Smooth muscle cell (in vitro differentiated cells): ENCODE results near the gene RREB1. TPM values are rescaled to one million over a fixed set of nuclear protein-coding genes. Genes with fewer than 3 reads are reported as not detected.

Source experiments
- DNase-seq: peaks from one replicate; lab custom pipeline; 2025; ENCODE audit not compliant: unreplicated experiment; lab: John Stamatoyannopoulos, UW
- H2AFZ ChIP-seq: fragments of 200-600 bp; sonication (generic); 2 replicates; pipeline ENCODE4 v1.6.0; 2016; ENCODE audit warnings: antibody characterized with exemption, low read depth, mild to moderate bottlenecking
- H3F3A ChIP-seq: fragments of 200-600 bp; sonication (generic); 2 replicates; pipeline ENCODE4 v1.6.0; 2017; ENCODE audit warnings: antibody characterized with exemption, low read depth
- H3K27ac ChIP-seq: fragments of 200-600 bp; sonication (generic); 2 replicates; pipeline ENCODE4 v1.5.1; 2016; ENCODE audit warnings: low read depth, mild to moderate bottlenecking
- H3K27me3 ChIP-seq: fragments of 200-600 bp; sonication (generic); 2 replicates; pipeline ENCODE4 v1.6.1; 2016; ENCODE audit warnings: low read depth, mild to moderate bottlenecking
- H3K36me3 ChIP-seq: fragments of 200-600 bp; sonication (generic); 2 replicates; pipeline ENCODE4 v1.5.1; 2016; ENCODE audit warnings: low read depth
- H3K4me1 ChIP-seq: fragments of 200-600 bp; sonication (generic); 2 replicates; pipeline ENCODE4 v1.5.1; 2016; ENCODE audit warnings: low read depth
- H3K4me2 ChIP-seq: fragments of 200-600 bp; sonication (generic); 2 replicates; pipeline ENCODE4 v1.6.0; 2016; ENCODE audit warnings: mild to moderate bottlenecking
- H3K4me3 ChIP-seq: fragments of 200-600 bp; sonication (generic); 2 replicates; pipeline ENCODE4 v1.5.1; 2016; ENCODE audit warnings: mild to moderate bottlenecking
- H3K79me2 ChIP-seq: fragments of 200-600 bp; sonication (generic); 2 replicates; pipeline ENCODE4 v1.6.0; 2016; ENCODE audit warnings: low read depth, mild to moderate bottlenecking
- H3K9ac ChIP-seq: fragments of 200-600 bp; sonication (generic); 2 replicates; pipeline ENCODE4 v1.6.0; 2016; ENCODE audit warnings: low read depth
- H3K9me3 ChIP-seq: fragments of 200-600 bp; sonication (generic); replicated peaks from 2 replicates; pipeline ENCODE4 v1.5.1; 2016; ENCODE audit warnings: low read depth
- H4K20me1 ChIP-seq: fragments of 200-600 bp; sonication (generic); 2 replicates; pipeline ENCODE4 v1.6.0; 2016; ENCODE audit warnings: low read depth
- WGBS: methylation state at CpG from one replicate; pipeline ENCODE4 v1.1.7; 2016; ENCODE audit warnings: low lambda C conversion rate; 5-methylcytosine and 5-hydroxymethylcytosine counted together
- polyA plus RNA-seq: library from polyadenylated mRNA; unstranded; fragments of >200 nt; fragmentation: Nextera tagmentation; extraction: Ambion mirVana; gene quantifications from 2 replicates; pipeline ENCODE4 v1.2.1, GENCODE V29; 2016
- total RNA-seq: library from RNA; depleted of rRNA; stranded (reverse); fragments of >200 nt; gene quantifications from 2 replicates; pipeline ENCODE4 v1.2.3, GENCODE V29; 2014
- TF ChIP-seq, protein P1 (sequence below): fragments of 200-600 bp; sonication (generic); IDR thresholded peaks from 2 replicates; pipeline ENCODE4 v1.5.1; 2017; ENCODE audit warnings: borderline replicate concordance, mild to moderate bottlenecking, antibody characterized with exemption; ENCODE audit not compliant: insufficient read depth, poor library complexity, severe bottlenecking

RREB1 gene
- total and polyA plus RNA-seq, 2 experiments from 2014 or later: 13.2 to 26.1 TPM

- Histone ChIP-seq H3K36me3 (peaks cover 44% of the 10 kb centered on the region), H3K27ac (no peak overlapping the region)
Measured at GRCh38 chr6:7292596-7293255, 185.0 kb downstream of the RREB1 start.

GRCh38 chr6:7295916-7296315 is 188.2 kb downstream of the RREB1 start:
- H3K4me2 ChIP-seq: no peak overlapping the region
- no peaks in the 10 kb centered on the region for H3K4me1 ChIP-seq
- H3K9me3 ChIP-seq: no peaks in the 10 kb centered on the region
- H3K9ac ChIP-seq: no peak overlapping the region
- TF ChIP-seq, protein P1, sequence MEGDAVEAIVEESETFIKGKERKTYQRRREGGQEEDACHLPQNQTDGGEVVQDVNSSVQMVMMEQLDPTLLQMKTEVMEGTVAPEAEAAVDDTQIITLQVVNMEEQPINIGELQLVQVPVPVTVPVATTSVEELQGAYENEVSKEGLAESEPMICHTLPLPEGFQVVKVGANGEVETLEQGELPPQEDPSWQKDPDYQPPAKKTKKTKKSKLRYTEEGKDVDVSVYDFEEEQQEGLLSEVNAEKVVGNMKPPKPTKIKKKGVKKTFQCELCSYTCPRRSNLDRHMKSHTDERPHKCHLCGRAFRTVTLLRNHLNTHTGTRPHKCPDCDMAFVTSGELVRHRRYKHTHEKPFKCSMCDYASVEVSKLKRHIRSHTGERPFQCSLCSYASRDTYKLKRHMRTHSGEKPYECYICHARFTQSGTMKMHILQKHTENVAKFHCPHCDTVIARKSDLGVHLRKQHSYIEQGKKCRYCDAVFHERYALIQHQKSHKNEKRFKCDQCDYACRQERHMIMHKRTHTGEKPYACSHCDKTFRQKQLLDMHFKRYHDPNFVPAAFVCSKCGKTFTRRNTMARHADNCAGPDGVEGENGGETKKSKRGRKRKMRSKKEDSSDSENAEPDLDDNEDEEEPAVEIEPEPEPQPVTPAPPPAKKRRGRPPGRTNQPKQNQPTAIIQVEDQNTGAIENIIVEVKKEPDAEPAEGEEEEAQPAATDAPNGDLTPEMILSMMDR: no peak
- WGBS: 95% methylated on average over 3 of the region's 3 CpGs
- peaks cover 37% of the 10 kb centered on the region for H3K79me2 ChIP-seq
- peak overlapping the region; percentile 13 for H3K27ac ChIP-seq
- H3K27me3 ChIP-seq: no peaks in the 10 kb centered on the region
- H3K36me3 ChIP-seq: peaks cover 35% of the 10 kb centered on the region
- peaks cover 8% of the 10 kb centered on the region for H3F3A ChIP-seq
- no peak overlapping the region for H2AFZ ChIP-seq
- H3K4me3 ChIP-seq: no peak overlapping the region
- peaks cover 97% of the 10 kb centered on the region for H4K20me1 ChIP-seq
- no peak for DNase-seq

More at GRCh38 chr6:7292596-7293255, 185.0 kb downstream of the RREB1 start:
- Histone ChIP-seq H3K4me1 (no peaks in the 10 kb centered on the region), H3K27me3 (no peaks in the 10 kb centered on the region), H3K4me3 (no peak overlapping the region), H3F3A (peaks cover 26% of the 10 kb centered on the region), H3K9ac (no peak overlapping the region), H2AFZ (no peak overlapping the region), H3K4me2 (no peak overlapping the region), H3K79me2 (peaks cover 19% of the 10 kb centered on the region), H3K9me3 (no peaks in the 10 kb centered on the region), H4K20me1 (peaks cover 93% of the 10 kb centered on the region)
- no peak for DNase-seq
- TF ChIP-seq, protein P1: no peak
- WGBS: 88% methylated on average over 6 of the region's 6 CpGs

DNA sequence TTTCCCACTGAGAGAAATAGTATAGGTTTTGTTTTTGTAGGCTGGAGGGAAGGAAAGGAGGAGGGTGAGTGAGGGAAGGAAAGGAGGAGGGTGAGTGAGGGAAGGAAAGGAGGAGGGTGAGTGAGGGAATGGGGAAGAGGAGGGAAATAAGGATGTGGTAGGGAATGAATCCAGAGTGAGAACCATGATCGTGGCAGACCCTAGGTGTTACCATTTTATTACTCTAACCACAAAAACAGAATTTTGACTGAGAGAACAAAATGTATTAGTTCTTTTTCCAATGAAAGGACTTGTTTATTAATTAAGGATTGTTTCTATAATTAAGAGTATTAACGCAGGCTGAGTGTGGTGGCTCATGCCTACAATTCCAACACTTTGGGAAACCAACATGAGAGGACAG is 188.8 kb downstream of the RREB1 start:
- no peak for DNase-seq
- no peak overlapping the region for H2AFZ ChIP-seq
- H3K4me1 ChIP-seq: no peaks in the 10 kb centered on the region
- TF ChIP-seq, protein P1: no peak
- no peak overlapping the region for H3K4me3 ChIP-seq
- no peak overlapping the region for H3K4me2 ChIP-seq
- H3K27ac ChIP-seq: no peak overlapping the region
- 100% methylated on average over 2 of the region's 2 CpGs for WGBS
- H3F3A ChIP-seq: peaks cover 8% of the 10 kb centered on the region
- H3K9ac ChIP-seq: no peak overlapping the region
- H3K36me3 ChIP-seq: peaks cover 42% of the 10 kb centered on the region
- peaks cover 97% of the 10 kb centered on the region for H4K20me1 ChIP-seq
- no peaks in the 10 kb centered on the region for H3K27me3 ChIP-seq
- no peaks in the 10 kb centered on the region for H3K9me3 ChIP-seq
- peaks cover 42% of the 10 kb centered on the region for H3K79me2 ChIP-seq

GRCh38 chr6:7298113-7298512 is 190.4 kb downstream of the RREB1 start:
- no peak overlapping the region for H3K4me3 ChIP-seq
- TF ChIP-seq, protein P1: no peak
- H3K4me1 ChIP-seq: no peaks in the 10 kb centered on the region
- H3K27ac ChIP-seq: no peak overlapping the region
- no peak overlapping the region for H3K4me2 ChIP-seq
- H3F3A ChIP-seq: peaks cover 8% of the 10 kb centered on the region
- peaks cover 51% of the 10 kb centered on the region for H3K36me3 ChIP-seq
- no peak overlapping the region for H2AFZ ChIP-seq
- H3K9ac ChIP-seq: no peak overlapping the region
- H3K79me2 ChIP-seq: peaks cover 57% of the 10 kb centered on the region
- WGBS: 98% methylated on average over 1 of the region's 1 CpG
- no peak for DNase-seq
- H3K27me3 ChIP-seq: no peaks in the 10 kb centered on the region
- H4K20me1 ChIP-seq: peaks cover 99% of the 10 kb centered on the region
- H3K9me3 ChIP-seq: no peaks in the 10 kb centered on the region
